ENCODE data around the gene CCL11.
A peak's percentile ranks its signal among the peaks of the same experiment; 100 is the strongest.

The CCL11 gene

GRCh38 chr17:34257299-34257985 lies 28.1 kb upstream of the CCL11 start:
- no peak for DNase-seq (ENCODE audit: low read depth)

- DNase-seq (ENCODE audit: low read depth), result no peak
Observed at GRCh38 chr17:34257986-34258326, 27.6 kb upstream of the CCL11 start.

- peak; percentile 42 for DNase-seq (ENCODE audit: low read depth)
Observed at GRCh38 chr17:34259146-34259545, 26.4 kb upstream of the CCL11 start.

- DNase-seq (ENCODE audit: low read depth), result no peak
Observed at GRCh38 chr17:34260861-34261260, 24.7 kb upstream of the CCL11 start.

GRCh38 chr17:34261568-34262337 lies 23.8 kb upstream of the CCL11 start:
- no peak for DNase-seq (ENCODE audit: low read depth)

- no peak for DNase-seq (ENCODE audit: low read depth)
Observed at GRCh38 chr17:34265711-34266110, 19.8 kb upstream of the CCL11 start.

- DNase-seq (ENCODE audit: low read depth), result no peak
Observed at GRCh38 chr17:34269969-34270368, 15.6 kb upstream of the CCL11 start, which contains the start of gene CCL7. CCL7 (plus strand) TSS chr17:34270221; CDS start chr17:34270291, 70 bp downstream.

GRCh38 chr17:34275881-34276280 lies 9.7 kb upstream of the CCL11 start:
- DNase-seq (ENCODE audit: low read depth), result peak; percentile 79

GRCh38 chr17:34276826-34277225 lies 8.7 kb upstream of the CCL11 start:
- no peak for DNase-seq (ENCODE audit: low read depth)

- DNase-seq (ENCODE audit: low read depth), result no peak
Observed at GRCh38 chr17:34283571-34283970, 2.0 kb upstream of the CCL11 start.

- no peak for DNase-seq (ENCODE audit: low read depth)
Observed at GRCh38 chr17:34287875-34288274, 2.3 kb downstream of the CCL11 start.

- DNase-seq (ENCODE audit: low read depth), result no peak
Observed at GRCh38 chr17:34290586-34290985, 5.0 kb downstream of the CCL11 start.

GRCh38 chr17:34291721-34292348 lies 6.3 kb downstream of the CCL11 start:
- no peak for DNase-seq (ENCODE audit: low read depth)

- DNase-seq (ENCODE audit: low read depth), result no peak
Observed at GRCh38 chr17:34299027-34299426, 13.5 kb downstream of the CCL11 start.

GRCh38 chr17:34299956-34300577 lies 14.5 kb downstream of the CCL11 start:
- DNase-seq (ENCODE audit: low read depth), result peak; percentile 71

- no peak for DNase-seq (ENCODE audit: low read depth)
Observed at GRCh38 chr17:34300652-34301370, 15.3 kb downstream of the CCL11 start.

- no peak for DNase-seq (ENCODE audit: low read depth)
Observed at GRCh38 chr17:34301986-34302385, 16.4 kb downstream of the CCL11 start.

- DNase-seq (ENCODE audit: low read depth), result no peak
Observed at GRCh38 chr17:34302636-34303035, 17.1 kb downstream of the CCL11 start.

GRCh38 chr17:34303606-34304005 lies 18.1 kb downstream of the CCL11 start:
- DNase-seq (ENCODE audit: low read depth), result no peak

GRCh38 chr17:34305061-34305460 lies 19.5 kb downstream of the CCL11 start:
- no peak for DNase-seq (ENCODE audit: low read depth)

- no peak for DNase-seq (ENCODE audit: low read depth)
Observed at GRCh38 chr17:34305606-34306005, 20.1 kb downstream of the CCL11 start.

GRCh38 chr17:34306466-34306865 lies 20.9 kb downstream of the CCL11 start:
- DNase-seq (ENCODE audit: low read depth), result no peak
